Astrocyte of the cerebellum (primary cell): ENCODE data around the gene SLIT3.

Source experiments
- DNase-seq: peaks from one replicate; pipeline ENCODE4 v3.0.0-alpha.2; 2011; ENCODE audit warnings: low read depth
- H3K4me3 ChIP-seq: 2 replicates; pipeline ENCODE4 v1.5.1; 2011; ENCODE audit warnings: mild to moderate bottlenecking, low read depth, low read length, moderate library complexity
- in situ Hi-C: cut with HindIII; loops from 2 replicates; pipeline ENCODE4 v1.10.0; 2017; ENCODE audit warnings: low sequenced_read_pairs
- TF ChIP-seq, protein P1 (sequence below): IDR thresholded peaks from 2 replicates; pipeline ENCODE4 v1.5.1; 2012; ENCODE audit warnings: low read length, low read depth, moderate library complexity, mild to moderate bottlenecking; ENCODE audit errors: missing control alignments

SLIT3 gene

DNA sequence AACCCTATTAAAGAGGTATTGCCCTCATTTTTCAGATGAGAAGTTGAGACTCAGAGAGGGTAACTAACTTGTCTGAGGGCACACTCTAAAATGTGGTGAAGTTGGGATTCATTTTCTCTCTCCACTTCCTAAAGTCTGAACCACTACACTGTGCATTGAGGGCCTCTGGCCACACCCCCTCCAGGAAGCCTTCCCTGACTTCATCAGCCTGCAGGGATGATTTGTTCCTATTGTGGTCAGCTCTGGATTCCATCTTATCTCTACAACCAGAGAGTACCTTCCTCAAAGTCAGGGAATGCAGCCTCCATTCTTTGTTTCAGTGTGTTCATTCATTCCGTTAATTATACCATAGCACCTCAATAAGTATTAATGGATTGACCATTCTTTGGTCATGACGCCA lies 365.8 kb downstream of the SLIT3 start:
- TF ChIP-seq, protein P1, sequence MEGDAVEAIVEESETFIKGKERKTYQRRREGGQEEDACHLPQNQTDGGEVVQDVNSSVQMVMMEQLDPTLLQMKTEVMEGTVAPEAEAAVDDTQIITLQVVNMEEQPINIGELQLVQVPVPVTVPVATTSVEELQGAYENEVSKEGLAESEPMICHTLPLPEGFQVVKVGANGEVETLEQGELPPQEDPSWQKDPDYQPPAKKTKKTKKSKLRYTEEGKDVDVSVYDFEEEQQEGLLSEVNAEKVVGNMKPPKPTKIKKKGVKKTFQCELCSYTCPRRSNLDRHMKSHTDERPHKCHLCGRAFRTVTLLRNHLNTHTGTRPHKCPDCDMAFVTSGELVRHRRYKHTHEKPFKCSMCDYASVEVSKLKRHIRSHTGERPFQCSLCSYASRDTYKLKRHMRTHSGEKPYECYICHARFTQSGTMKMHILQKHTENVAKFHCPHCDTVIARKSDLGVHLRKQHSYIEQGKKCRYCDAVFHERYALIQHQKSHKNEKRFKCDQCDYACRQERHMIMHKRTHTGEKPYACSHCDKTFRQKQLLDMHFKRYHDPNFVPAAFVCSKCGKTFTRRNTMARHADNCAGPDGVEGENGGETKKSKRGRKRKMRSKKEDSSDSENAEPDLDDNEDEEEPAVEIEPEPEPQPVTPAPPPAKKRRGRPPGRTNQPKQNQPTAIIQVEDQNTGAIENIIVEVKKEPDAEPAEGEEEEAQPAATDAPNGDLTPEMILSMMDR, result no peak
- no peak for DNase-seq
- in situ Hi-C loops, result no loop called here
- no peak overlapping the region for H3K4me3 ChIP-seq

GRCh38 chr5:168934169-168934568 lies 366.8 kb downstream of the SLIT3 start:
- DNase-seq, result no peak
- TF ChIP-seq, protein P1, result no peak
- in situ Hi-C loops, result no loop called here
- H3K4me3 ChIP-seq, result no peak overlapping the region

DNA sequence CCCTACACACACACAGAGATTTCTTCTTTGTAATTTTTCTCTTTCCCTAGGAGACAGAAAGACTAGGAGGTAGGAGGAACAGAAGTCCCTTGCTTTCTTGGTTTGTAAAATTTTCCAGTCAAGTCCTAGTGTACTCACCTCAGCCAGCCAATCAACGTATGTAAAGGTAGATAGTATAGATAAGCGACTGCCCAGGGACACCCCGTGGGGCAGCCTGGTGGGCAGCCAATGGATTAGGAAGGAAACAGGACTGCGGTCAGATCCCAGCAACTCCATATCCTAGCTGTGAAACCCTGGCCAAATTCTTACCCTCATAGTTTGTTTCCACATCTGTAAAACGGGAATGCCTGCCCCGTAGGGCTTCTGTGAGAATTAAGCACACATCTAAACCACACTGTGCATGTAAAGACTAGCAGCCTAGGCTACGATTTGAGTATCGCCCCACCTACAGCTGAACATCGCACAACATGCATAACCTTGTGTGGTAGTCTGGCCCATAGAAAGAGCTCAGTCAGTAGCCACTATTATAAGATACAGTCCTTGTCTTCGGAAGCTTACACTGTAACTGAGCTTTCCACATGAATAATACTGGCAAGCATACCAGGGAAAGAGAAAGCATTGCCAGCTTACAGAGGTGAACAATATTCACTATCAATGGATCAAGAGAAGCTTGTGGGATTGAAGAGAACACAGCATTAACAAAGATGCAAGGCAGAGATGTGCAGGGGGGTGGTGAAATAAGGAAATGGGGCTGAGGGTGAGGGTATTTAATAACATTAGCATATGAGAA lies 368.3 kb downstream of the SLIT3 start:
- in situ Hi-C loops, result no loop called here
- H3K4me3 ChIP-seq, result no peak overlapping the region
- DNase-seq, result no peak
- TF ChIP-seq, protein P1, result no peak

GRCh38 chr5:168931638-168932345 lies 369.1 kb downstream of the SLIT3 start:
- TF ChIP-seq, protein P1, result no peak
- in situ Hi-C loops, result no loop called here
- H3K4me3 ChIP-seq, result no peak overlapping the region
- DNase-seq, result no peak

GRCh38 chr5:168929656-168930055 lies 371.3 kb downstream of the SLIT3 start:
- TF ChIP-seq, protein P1, result no peak
- in situ Hi-C loops, result no loop called here
- no peak for DNase-seq
- no peak overlapping the region for H3K4me3 ChIP-seq

- TF ChIP-seq, protein P1, result no peak
- DNase-seq, result no peak
- H3K4me3 ChIP-seq, result no peak overlapping the region
- in situ Hi-C loops, result no loop called here
Observed at GRCh38 chr5:168925160-168925559, 375.8 kb downstream of the SLIT3 start.
